Esophagus squamous epithelium (tissue), 4 donors: ENCODE measurements around the gene RALGPS1.

Source experiments
- CTCF ChIP-seq, 6 experiments: fragments of 450-650 bp in 4 of 6; fragments of 200-600 bp in 2 of 6; sonication (generic) in 2 of 6; IDR thresholded peaks; one replicate each; pipeline ENCODE4 v1.5.1; 2016 to 2019; ENCODE audit warnings: antibody characterized with exemption in 6 of 6, mild to moderate bottlenecking in 4 of 6, moderate library complexity in 4 of 6
- POLR2A ChIP-seq, 4 donors: fragments of 450-650 bp; IDR thresholded peaks; one replicate each; pipeline ENCODE4 v1.6.1; 2017; ENCODE audit warnings: antibody characterized with exemption in 4 of 4, mild to moderate bottlenecking in 4 of 4, moderate library complexity in 3 of 4

DNA sequence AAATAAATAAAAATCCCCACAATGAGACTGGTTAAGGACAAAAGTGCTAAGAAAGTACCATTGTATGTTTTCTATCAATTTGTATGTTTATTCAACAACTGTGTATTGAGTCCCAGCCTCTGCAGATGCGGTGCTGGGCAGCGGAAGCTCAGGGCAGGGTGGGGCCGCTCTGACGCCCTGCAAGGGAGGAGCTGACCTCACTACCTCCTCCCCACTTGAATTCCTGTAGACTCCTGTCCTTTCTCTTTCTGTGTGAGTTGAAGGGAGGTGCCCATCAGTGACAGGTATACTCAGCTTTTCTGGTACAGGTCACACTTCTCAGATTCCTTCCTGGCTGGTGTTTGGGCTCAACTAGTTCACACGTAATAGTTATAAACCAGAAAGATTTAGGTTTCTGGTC is 180.8 kb downstream of the RALGPS1 start:
- TF ChIP-seq CTCF (IDR thresholded peaks at IDR 0.05) (no peak), POLR2A (IDR thresholded peaks at IDR 0.05) (no peak)
